T-cell (primary cell): Measurements from ENCODE around the gene PATZ1. TPM values are rescaled to one million over a fixed set of nuclear protein-coding genes. Genes with fewer than 3 reads are reported as not detected.

Experiments
- ATAC-seq, 4 experiments: fragments of 200-7000 bp in 3 of 4; fragments of 150-1000 bp in 1 of 4; cut with Tn5 transposase; replicated peaks in 1 of 4; 1 replicate in 3 of 4; 2 replicates in 1 of 4; pipeline ENCODE4 v1.10.0; 2021; ENCODE audit warnings: moderate library complexity in 3 of 4, mild to moderate bottlenecking in 2 of 4, moderate number of reproducible peaks in 1 of 4
- CTCF ChIA-PET, 2 donors: fragments of 300-600 bp; sonication (Branson Sonifier 250); formaldehyde crosslinking; loops; one replicate each; lab custom pipeline; 2022; ENCODE audit warnings: antibody characterized with exemption in 2 of 2; lab: Charles Lee
- POLR2A ChIA-PET, 2 donors: fragments of 300-600 bp; sonication (Branson Sonifier 250); formaldehyde crosslinking; loops; one replicate each; lab custom pipeline; 2022; ENCODE audit warnings: antibody characterized with exemption in 2 of 2; lab: Charles Lee
- DNase-seq, 35 experiments: peaks; one replicate each; pipeline versions ENCODE4 v3.0.0 to v3.0.0-alpha.2; 2013 to 2023
- H3K27ac ChIP-seq: one replicate; pipeline ENCODE4 v1.5.1; 2013; ENCODE audit warnings: low read length
- H3K27me3 ChIP-seq, 2 experiments: replicated peaks in 1 of 2; 1 replicate in 1 of 2; 2 replicates in 1 of 2; pipeline versions ENCODE4 v1.6.1 to v1.7.0; 2013; ENCODE audit warnings: low read length in 1 of 2, mixed read lengths in 1 of 2; ENCODE audit not compliant: control insufficient read depth in 2 of 2, insufficient read depth in 2 of 2; ENCODE audit errors: extremely low read depth in 1 of 2
- H3K36me3 ChIP-seq, 2 donors: 1 replicate in 1 of 2; 2 replicates in 1 of 2; pipeline versions ENCODE4 v1.6.1 to v1.7.0; 2013; ENCODE audit warnings: low read length in 1 of 2; ENCODE audit not compliant: control insufficient read depth in 2 of 2, insufficient read depth in 1 of 2; ENCODE audit errors: extremely low read depth in 1 of 2
- H3K4me1 ChIP-seq, 2 experiments: 1 replicate in 1 of 2; 2 replicates in 1 of 2; pipeline versions ENCODE4 v1.6.1 to v1.7.0; 2013; ENCODE audit warnings: low read length in 2 of 2, mixed read lengths in 1 of 2; ENCODE audit not compliant: insufficient read depth in 2 of 2, control insufficient read depth in 1 of 2; ENCODE audit errors: extremely low read depth in 1 of 2
- H3K4me3 ChIP-seq, 2 donors: 1 replicate in 1 of 2; 2 replicates in 1 of 2; pipeline versions ENCODE4 v1.5.1 to v1.7.0; 2013; ENCODE audit warnings: mild to moderate bottlenecking in 2 of 2, low read length in 1 of 2, moderate library complexity in 1 of 2; ENCODE audit not compliant: control insufficient read depth in 1 of 2; ENCODE audit errors: extremely low read depth in 1 of 2
- H3K9me3 ChIP-seq: 2 replicates; pipeline ENCODE4 v1.7.0; 2013
- H3K27ac Mint-ChIP-seq, 2 donors: one replicate each; pipeline ENCODE4 v1.8.0; 2020 to 2021; ENCODE audit warnings: mild to moderate bottlenecking in 2 of 2, mixed read lengths in 2 of 2
- H3K27me3 Mint-ChIP-seq, 2 donors: one replicate each; pipeline ENCODE4 v1.8.0; 2021 to 2022; ENCODE audit warnings: mixed read lengths in 2 of 2
- H3K36me3 Mint-ChIP-seq: one replicate; pipeline ENCODE4 v1.8.0; 2021; ENCODE audit warnings: mixed read lengths
- H3K4me1 Mint-ChIP-seq, 3 donors: one replicate each; pipeline ENCODE4 v1.8.0; 2020 to 2022; ENCODE audit warnings: mixed read lengths in 3 of 3, mild to moderate bottlenecking in 1 of 3
- H3K4me3 Mint-ChIP-seq, 3 donors: one replicate each; pipeline ENCODE4 v1.8.0; 2020 to 2022; ENCODE audit warnings: mild to moderate bottlenecking in 3 of 3, mixed read lengths in 3 of 3, moderate library complexity in 3 of 3
- H3K9me3 Mint-ChIP-seq, 3 donors: one replicate each; pipeline ENCODE4 v1.8.0; 2020 to 2022; ENCODE audit warnings: mixed read lengths in 3 of 3
- WGBS: methylation state at CpG from one replicate; pipeline ENCODE4 v1.1.5; 2013; ENCODE audit warnings: missing lambda C conversion rate; ENCODE audit not compliant: insufficient coverage; 5-methylcytosine and 5-hydroxymethylcytosine counted together
- total RNA-seq, 35 experiments: library from RNA in 6 of 35; stranded (reverse) in 6 of 35; fragments of 120-200 nt in 1 of 35; gene quantifications; one replicate each; pipeline versions ENCODE4 v1.2.1 to v1.2.4 and lab custom pipeline; 2013 to 2026

PATZ1 gene
- total RNA-seq, 5 donors from 2014 or later (not counting 1 experiment from before 2014, with no cell fraction given) = 53.1 to 56.7 (median 54.6) TPM

DNA sequence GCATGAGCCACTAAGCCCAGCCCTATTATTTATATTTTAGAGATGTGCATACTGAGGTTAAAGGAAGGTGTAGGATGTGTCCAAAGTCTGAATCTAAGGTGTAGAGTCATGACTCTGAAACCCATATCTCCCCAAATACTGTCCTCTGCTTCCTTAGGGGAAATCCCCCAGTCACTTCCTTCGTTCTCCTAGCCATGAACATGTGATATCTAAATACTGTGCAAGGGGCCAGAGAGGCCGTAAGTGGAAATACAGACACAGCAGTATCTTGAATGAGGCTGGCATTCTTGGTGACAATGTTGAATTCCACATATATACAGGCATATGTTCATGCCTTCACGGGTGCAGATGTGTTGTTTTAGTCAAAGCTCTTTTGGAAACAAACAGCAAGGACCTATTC, 21.3 kb upstream of the PATZ1 start:
- ChIA-PET POLR2A (interaction anchor here in 1 of 2 donors (0.7 to 0.9 kb wide), 2 partner anchors 21 to 1578 kb away, joined by 3 to 8 read pairs; partner anchors contain the start of gene PATZ1), CTCF (interaction anchor here in 1 of 2 donors (0.7 kb wide), 1 partner anchor 111 kb away, joined by 3 read pairs; no protein-coding TSS in a partner anchor)
- H3K4me1 Mint-ChIP-seq = peaks cover 0 to 2% (median 0%) of the 10 kb centered on the region in 3 donors
- no peak overlapping the region for H3K4me3 Mint-ChIP-seq
- H3K27ac Mint-ChIP-seq = no peak overlapping the region
- H3K9me3 Mint-ChIP-seq = no peaks in the 10 kb centered on the region
- Histone ChIP-seq H3K36me3 (no peaks in the 10 kb centered on the region), H3K27ac (no peak overlapping the region), H3K9me3 (no peaks in the 10 kb centered on the region), H3K27me3 (no peaks in the 10 kb centered on the region), H3K4me1 (no peaks in the 10 kb centered on the region), H3K4me3 (no peak overlapping the region)
- no peaks in the 10 kb centered on the region for H3K36me3 Mint-ChIP-seq
- 0% methylated on average over 1 of the region's 3 CpGs for WGBS
- DNase-seq = no peak
- ATAC-seq = no peak
- H3K27me3 Mint-ChIP-seq = no peaks in the 10 kb centered on the region

DNA sequence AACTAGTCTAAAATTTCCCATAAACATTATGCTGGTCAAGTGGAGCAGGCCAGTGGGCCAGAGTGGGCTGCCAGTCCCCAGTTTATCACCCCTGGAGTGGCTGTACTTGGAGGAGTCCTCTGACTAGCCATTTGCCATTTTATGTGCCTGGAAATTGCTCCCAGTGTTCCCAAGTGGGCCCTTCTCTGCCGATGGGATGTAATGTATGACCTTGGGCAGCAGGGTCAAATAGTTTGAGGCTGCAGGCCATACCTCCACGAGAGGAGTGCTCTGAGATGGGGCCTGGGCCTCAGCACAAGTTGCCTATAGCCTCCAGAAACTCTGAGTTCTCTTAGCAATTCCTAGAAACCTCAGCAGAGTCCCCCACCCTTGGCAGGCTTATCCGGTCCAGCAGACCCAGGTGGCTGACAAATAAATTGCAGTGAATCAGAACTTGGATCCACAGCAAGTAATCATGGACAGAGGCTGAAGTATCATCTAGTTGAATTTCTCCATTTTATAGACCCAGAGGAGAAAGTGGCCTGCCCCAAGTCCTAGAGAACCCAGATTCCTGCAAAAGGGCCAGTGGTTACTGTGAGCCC, 17.8 kb upstream of the PATZ1 start:
- Mint-ChIP-seq H3K4me1 (peaks cover 0 to 2% (median 0%) of the 10 kb centered on the region in 3 donors), H3K4me3 (no peak overlapping the region), H3K27me3 (no peaks in the 10 kb centered on the region), H3K9me3 (no peaks in the 10 kb centered on the region), H3K27ac (no peak overlapping the region), H3K36me3 (no peaks in the 10 kb centered on the region)
- Histone ChIP-seq H3K9me3 (no peaks in the 10 kb centered on the region), H3K27ac (no peak overlapping the region), H3K4me1 (no peaks in the 10 kb centered on the region), H3K4me3 (no peak overlapping the region), H3K36me3 (no peaks in the 10 kb centered on the region), H3K27me3 (no peaks in the 10 kb centered on the region)
- ChIA-PET POLR2A (no interaction called here), CTCF (no interaction called here)
- ATAC-seq (no peak), DNase-seq (no peak)
- WGBS = 69% methylated on average over 3 of the region's 3 CpGs

GRCh38 chr22:31361743-31362142, 15.6 kb upstream of the PATZ1 start:
- WGBS = no CpG with 5 or more reads among the region's 1 CpG
- no peak overlapping the region for H3K27ac ChIP-seq
- H3K4me1 Mint-ChIP-seq = no peaks in the 10 kb centered on the region
- no peaks in the 10 kb centered on the region for H3K27me3 Mint-ChIP-seq
- no peaks in the 10 kb centered on the region for H3K36me3 Mint-ChIP-seq
- H3K4me3 Mint-ChIP-seq = no peak overlapping the region
- H3K27ac Mint-ChIP-seq = no peak overlapping the region
- no peaks in the 10 kb centered on the region for H3K4me1 ChIP-seq
- H3K36me3 ChIP-seq = no peaks in the 10 kb centered on the region
- no peak for DNase-seq
- CTCF ChIA-PET = no interaction called here
- H3K4me3 ChIP-seq = no peak overlapping the region
- H3K9me3 Mint-ChIP-seq = no peaks in the 10 kb centered on the region
- no peak for ATAC-seq
- no peaks in the 10 kb centered on the region for H3K27me3 ChIP-seq
- H3K9me3 ChIP-seq = no peaks in the 10 kb centered on the region
- POLR2A ChIA-PET = no interaction called here

DNA sequence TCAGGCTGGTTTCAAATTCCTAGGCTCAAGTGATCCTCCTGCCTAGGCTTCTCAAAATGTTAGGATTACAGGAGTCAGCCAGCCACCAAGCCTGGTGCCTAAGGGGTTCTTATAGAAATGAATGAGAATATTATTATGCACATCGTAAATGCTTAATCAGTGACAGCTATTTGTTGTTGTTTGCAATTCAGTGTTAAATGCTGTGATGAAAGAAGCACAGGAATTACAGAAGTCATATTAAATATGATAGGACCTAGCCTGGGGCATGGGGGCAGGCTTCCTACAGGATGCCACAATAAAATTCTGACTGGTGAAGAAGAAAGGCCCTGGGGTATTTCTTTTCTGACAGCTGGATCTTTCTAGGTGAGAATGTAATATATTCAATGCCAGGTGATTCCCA, 13.9 kb upstream of the PATZ1 start:
- ATAC-seq = no peak
- no peaks in the 10 kb centered on the region for H3K4me1 Mint-ChIP-seq
- H3K27me3 Mint-ChIP-seq = peaks cover 0 to 5% of the 10 kb centered on the region in 2 donors
- no peaks in the 10 kb centered on the region for H3K36me3 Mint-ChIP-seq
- CTCF ChIA-PET = no interaction called here
- no peaks in the 10 kb centered on the region for H3K9me3 Mint-ChIP-seq
- WGBS = 100% methylated on average over 1 of the region's 1 CpG
- no peak overlapping the region for H3K27ac Mint-ChIP-seq
- H3K4me3 Mint-ChIP-seq = no peak overlapping the region
- Histone ChIP-seq H3K4me3 (no peak overlapping the region), H3K27me3 (peaks cover 0 to 7% of the 10 kb centered on the region in 2 experiments), H3K36me3 (no peaks in the 10 kb centered on the region), H3K4me1 (no peaks in the 10 kb centered on the region), H3K27ac (no peak overlapping the region), H3K9me3 (no peaks in the 10 kb centered on the region)
- POLR2A ChIA-PET = interaction anchor here in 1 of 2 donors (0.6 kb wide), 1 partner anchor 298 kb away, joined by 5 read pairs; no protein-coding TSS in a partner anchor
- no peak for DNase-seq

DNA sequence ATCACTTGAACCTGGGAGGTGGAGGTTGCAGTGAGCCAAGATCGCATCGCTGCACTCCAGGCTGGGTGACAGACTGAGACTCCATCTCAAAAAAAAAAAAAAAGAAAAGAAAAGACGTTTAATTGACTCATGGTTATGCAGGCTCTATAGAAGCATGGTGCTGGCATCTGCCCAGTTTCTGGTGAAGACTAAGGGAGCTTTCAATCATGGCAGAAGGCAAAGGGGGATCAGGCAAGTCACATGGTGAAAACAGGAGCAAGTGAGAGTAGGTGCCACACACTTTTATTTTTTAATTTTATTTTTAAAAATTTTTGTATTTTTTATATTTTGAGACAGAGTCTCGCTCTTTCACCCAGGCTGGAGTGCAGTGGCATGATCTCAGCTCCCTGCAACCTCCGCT, 8.4 kb upstream of the PATZ1 start:
- POLR2A ChIA-PET = interaction anchor here in 1 of 2 donors (0.6 kb wide), 1 partner anchor 67 kb away, joined by 3 read pairs; no protein-coding TSS in a partner anchor
- H3K36me3 Mint-ChIP-seq = no peaks in the 10 kb centered on the region
- CTCF ChIA-PET = interaction anchor here in 1 of 2 donors (0.7 kb wide), 1 partner anchor 379 kb away, joined by 3 read pairs; no protein-coding TSS in a partner anchor
- no peaks in the 10 kb centered on the region for H3K4me1 Mint-ChIP-seq
- no peaks in the 10 kb centered on the region for H3K4me1 ChIP-seq
- WGBS = 100% methylated on average over 3 of the region's 5 CpGs
- no peak overlapping the region for H3K4me3 ChIP-seq
- H3K27me3 Mint-ChIP-seq = peaks cover 0 to 5% of the 10 kb centered on the region in 2 donors
- no peak overlapping the region for H3K27ac Mint-ChIP-seq
- H3K4me3 Mint-ChIP-seq = no peak overlapping the region
- no peak overlapping the region for H3K27ac ChIP-seq
- H3K27me3 ChIP-seq = peaks cover 0 to 16% of the 10 kb centered on the region in 2 experiments
- H3K36me3 ChIP-seq = no peaks in the 10 kb centered on the region
- no peaks in the 10 kb centered on the region for H3K9me3 Mint-ChIP-seq
- ATAC-seq (no peak), DNase-seq (no peak)
- no peaks in the 10 kb centered on the region for H3K9me3 ChIP-seq

DNA sequence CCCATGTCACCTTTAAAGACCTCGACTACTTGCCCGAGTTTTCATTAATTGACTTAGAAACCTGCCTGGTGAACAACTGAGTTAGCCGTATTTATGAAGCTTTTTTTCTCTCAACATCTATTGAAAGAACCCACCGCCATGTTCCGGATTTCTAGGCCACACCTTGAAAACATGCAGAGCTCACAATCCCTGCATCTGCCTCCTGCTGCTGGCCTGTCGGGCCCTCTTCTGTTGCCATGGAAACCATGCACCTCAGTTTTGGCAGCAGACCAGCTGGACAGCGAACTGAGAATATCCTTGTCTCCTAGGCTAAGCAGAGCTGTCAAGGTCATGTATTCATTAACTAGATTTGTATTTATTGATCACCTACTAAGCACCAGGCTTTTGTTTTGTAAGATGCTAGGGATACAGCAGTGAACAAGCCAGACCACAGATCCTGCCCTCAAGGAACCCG, 4.3 kb upstream of the PATZ1 start:
- H3K27me3 Mint-ChIP-seq = no peaks in the 10 kb centered on the region
- H3K4me3 ChIP-seq = no peak overlapping the region
- H3K4me3 Mint-ChIP-seq = no peak overlapping the region
- H3K27me3 ChIP-seq = peaks cover 0 to 12% of the 10 kb centered on the region in 2 experiments
- POLR2A ChIA-PET = no interaction called here
- no peak overlapping the region for H3K27ac Mint-ChIP-seq
- peaks cover 2 to 15% of the 10 kb centered on the region in 2 experiments for H3K4me1 ChIP-seq
- peaks cover 0 to 6% (median 3%) of the 10 kb centered on the region in 3 donors for H3K4me1 Mint-ChIP-seq
- H3K27ac ChIP-seq = no peak overlapping the region
- H3K9me3 Mint-ChIP-seq = no peaks in the 10 kb centered on the region
- no peaks in the 10 kb centered on the region for H3K36me3 Mint-ChIP-seq
- CTCF ChIA-PET = no interaction called here
- no peak for DNase-seq
- WGBS = 93% methylated on average over 7 of the region's 8 CpGs
- no peaks in the 10 kb centered on the region for H3K9me3 ChIP-seq
- no peaks in the 10 kb centered on the region for H3K36me3 ChIP-seq
- ATAC-seq = no peak
